ENCODE data around the gene USP2. TPM values are rescaled to one million over a fixed set of nuclear protein-coding genes. Genes with fewer than 3 reads are reported as not detected.
A peak's percentile ranks its signal among the peaks of the same experiment; 100 is the strongest.

Gene USP2
- total and polyA plus RNA-seq, 2 of the 8 experiments (the other 6 are each of a cell fraction or from before 2014, with no cell fraction given), result 2.2 to 6.9 TPM

- TF ChIP-seq RAD21 (IDR thresholded peaks at IDR 0.05 in 1 of 2, conservative IDR thresholded peaks at IDR 0.05 in 1 of 2; ENCODE audit: low read depth in 2 of 2, low read length in 2 of 2), result peak; percentile 92 to 95
These were observed 7.4 kb downstream of the USP2 start (continued) for GRCh38 chr11:119373921-119374631.
